Naive thymus-derived CD4-positive, alpha-beta T cell (primary cell): ENCODE data around the gene TTC4. TPM values are rescaled to one million over a fixed set of nuclear protein-coding genes. Genes with fewer than 3 reads are reported as not detected.

ENCODE experiments used
- ATAC-seq: fragments of 150-1000 bp; cut with Tn5 transposase; 2 replicates; pipeline ENCODE4 v1.10.0; 2021; ENCODE audit warnings: mild to moderate bottlenecking, moderate library complexity
- CTCF ChIA-PET: fragments of 350-600 bp; sonication (Branson Sonifier 250); formaldehyde crosslinking; loops from one replicate; lab custom pipeline; 2021; ENCODE audit warnings: antibody characterized with exemption; lab: Charles Lee
- POLR2A ChIA-PET: fragments of 350-600 bp; sonication (Branson Sonifier 250); formaldehyde crosslinking; loops from one replicate; lab custom pipeline; 2021; ENCODE audit warnings: antibody characterized with exemption, inconsistent platforms; lab: Charles Lee
- DNase-seq, 9 donors: peaks; one replicate each; pipeline versions ENCODE4 v3.0.0 to v3.0.0-alpha.2; 2020 to 2022; ENCODE audit warnings: mixed read lengths in 1 of 9
- H3K27ac ChIP-seq: one replicate; pipeline ENCODE4 v1.7.0; 2013; ENCODE audit warnings: mild to moderate bottlenecking, low read depth, low read length, moderate library complexity
- H3K27me3 ChIP-seq, 2 donors: one replicate each; pipeline ENCODE4 v1.7.0; 2013; ENCODE audit warnings: low read length in 2 of 2, mild to moderate bottlenecking in 2 of 2, moderate library complexity in 2 of 2; ENCODE audit not compliant: control insufficient read depth in 2 of 2, insufficient read depth in 2 of 2
- H3K36me3 ChIP-seq, 3 experiments: 1 replicate in 2 of 3; 2 replicates in 1 of 3; pipeline ENCODE4 v1.7.0; 2013; ENCODE audit warnings: low read length in 3 of 3, mild to moderate bottlenecking in 3 of 3, moderate library complexity in 1 of 3; ENCODE audit not compliant: insufficient read depth in 3 of 3, control insufficient read depth in 2 of 3
- H3K4me1 ChIP-seq, 2 donors: one replicate each; pipeline ENCODE4 v1.7.0; 2013; ENCODE audit warnings: low read length in 2 of 2, mild to moderate bottlenecking in 2 of 2, moderate library complexity in 1 of 2; ENCODE audit not compliant: control insufficient read depth in 2 of 2, insufficient read depth in 2 of 2
- H3K4me3 ChIP-seq: 2 replicates; pipeline ENCODE4 v1.7.0; 2013; ENCODE audit warnings: mild to moderate bottlenecking, low read length
- H3K9me3 ChIP-seq, 3 experiments: 1 replicate in 2 of 3; 2 replicates in 1 of 3; pipeline ENCODE4 v1.7.0; 2013; ENCODE audit warnings: low read length in 3 of 3; ENCODE audit not compliant: control insufficient read depth in 2 of 3
- H3K27ac Mint-ChIP-seq, 9 donors: one replicate each; pipeline ENCODE4 v1.8.0; 2020 to 2022; ENCODE audit warnings: mixed read lengths in 9 of 9, mild to moderate bottlenecking in 8 of 9, moderate library complexity in 5 of 9, inconsistent platforms in 2 of 9
- H3K27me3 Mint-ChIP-seq, 5 donors: one replicate each; pipeline ENCODE4 v1.8.0; 2021 to 2022; ENCODE audit warnings: mixed read lengths in 5 of 5, mild to moderate bottlenecking in 1 of 5
- H3K36me3 Mint-ChIP-seq, 5 donors: one replicate each; pipeline ENCODE4 v1.8.0; 2020 to 2022; ENCODE audit warnings: mixed read lengths in 5 of 5, mild to moderate bottlenecking in 3 of 5, inconsistent platforms in 1 of 5
- H3K4me1 Mint-ChIP-seq, 7 donors: one replicate each; pipeline ENCODE4 v1.8.0; 2020 to 2022; ENCODE audit warnings: mixed read lengths in 7 of 7, mild to moderate bottlenecking in 3 of 7, inconsistent platforms in 1 of 7
- H3K4me3 Mint-ChIP-seq, 10 donors: one replicate each; pipeline ENCODE4 v1.8.0; 2020 to 2022; ENCODE audit warnings: mild to moderate bottlenecking in 10 of 10, mixed read lengths in 10 of 10, moderate library complexity in 6 of 10, inconsistent platforms in 2 of 10
- H3K9me3 Mint-ChIP-seq, 11 donors: one replicate each; pipeline ENCODE4 v1.8.0; 2020 to 2022; ENCODE audit warnings: mixed read lengths in 11 of 11, mild to moderate bottlenecking in 4 of 11, inconsistent platforms in 1 of 11, moderate library complexity in 1 of 11
- intact Hi-C, 2 donors: fragments of 100-400 bp; cut with micrococcal nuclease; formaldehyde crosslinking; loops; one replicate each; pipeline ENCODE4 v1.15.1; 2023
- polyA plus RNA-seq, 2 donors: library from polyadenylated mRNA; unstranded; fragments of 300-500 nt; fragmentation: Illumina TruSeq; gene quantifications; one replicate each; pipeline ENCODE4 v1.2.3, GENCODE V29; 2021
- total RNA-seq, 6 experiments: library from RNA in 5 of 6; stranded (reverse) in 5 of 6; gene quantifications; 1 replicate in 5 of 6; 2 replicates in 1 of 6; pipeline ENCODE4 v1.2.3 and lab custom pipeline; 2021 to 2026

Gene TTC4
- total and polyA plus RNA-seq, 7 experiments from 2014 or later = 11.6 to 27.4 (median 21.4) TPM

GRCh38 chr1:54721719-54722118 lies 6.1 kb downstream of the TTC4 start:
- Histone ChIP-seq H3K4me1 (peaks cover 3 to 4% of the 10 kb centered on the region in 2 donors), H3K4me3 (no peak overlapping the region), H3K9me3 (no peaks in the 10 kb centered on the region), H3K27me3 (no peaks in the 10 kb centered on the region), H3K27ac (no peak overlapping the region), H3K36me3 (peaks cover 9 to 68% (median 34%) of the 10 kb centered on the region in 3 experiments)
- ChIA-PET POLR2A (interaction anchor here (0.6 to 0.8 kb wide), 2 partner anchors 178 to 496 kb away, joined by 4 read pairs; no protein-coding TSS in a partner anchor), CTCF (no interaction called here)
- no peak for ATAC-seq
- intact Hi-C loops = no loop called here
- no peaks in the 10 kb centered on the region for H3K27me3 Mint-ChIP-seq
- peak overlapping the region in 1 of 9 donors; percentile 43 for H3K27ac Mint-ChIP-seq
- no peak for DNase-seq
- H3K36me3 Mint-ChIP-seq = peaks cover 13 to 67% (median 35%) of the 10 kb centered on the region in 5 donors
- H3K9me3 Mint-ChIP-seq = peaks cover 0 to 3% (median 0%) of the 10 kb centered on the region in 11 donors
- H3K4me3 Mint-ChIP-seq = no peak overlapping the region
- peaks cover 4 to 24% (median 20%) of the 10 kb centered on the region in 7 donors for H3K4me1 Mint-ChIP-seq

GRCh38 chr1:54723985-54724384 lies 8.3 kb downstream of the TTC4 start:
- POLR2A ChIA-PET = interaction anchor here (1.0 kb wide), 1 partner anchor 9 kb away, joined by 7 read pairs; no protein-coding TSS in a partner anchor

GRCh38 chr1:54724771-54725170 lies 9.1 kb downstream of the TTC4 start:
- H3K4me1 ChIP-seq = no peaks in the 10 kb centered on the region
- no peak overlapping the region for H3K27ac ChIP-seq
- Mint-ChIP-seq H3K4me3 (no peak overlapping the region), H3K36me3 (peaks cover 21 to 66% (median 45%) of the 10 kb centered on the region in 5 donors), H3K4me1 (peaks cover 0 to 4% (median 0%) of the 10 kb centered on the region in 7 donors), H3K27me3 (no peaks in the 10 kb centered on the region), H3K9me3 (peaks cover 0 to 3% (median 0%) of the 10 kb centered on the region in 11 donors), H3K27ac (peak overlapping the region in 1 of 9 donors; percentile 56)
- POLR2A ChIA-PET = interaction anchor here (1.0 kb wide), 1 partner anchor 10 kb away, joined by 7 read pairs; no protein-coding TSS in a partner anchor
- H3K4me3 ChIP-seq = no peak overlapping the region
- H3K27me3 ChIP-seq = no peaks in the 10 kb centered on the region
- no peaks in the 10 kb centered on the region for H3K9me3 ChIP-seq
- CTCF ChIA-PET = no interaction called here
- DNase-seq (no peak), ATAC-seq (no peak)
- intact Hi-C loops = no loop called here
- H3K36me3 ChIP-seq = peaks cover 9 to 79% (median 34%) of the 10 kb centered on the region in 3 experiments

More at GRCh38 chr1:54723985-54724384, 8.3 kb downstream of the TTC4 start:
- DNase-seq (no peak), ATAC-seq (no peak)
- Mint-ChIP-seq H3K27me3 (no peaks in the 10 kb centered on the region), H3K4me3 (no peak overlapping the region), H3K36me3 (peaks cover 21 to 68% (median 42%) of the 10 kb centered on the region in 5 donors), H3K9me3 (peaks cover 0 to 3% (median 0%) of the 10 kb centered on the region in 11 donors), H3K27ac (no peak overlapping the region), H3K4me1 (peaks cover 0 to 10% (median 5%) of the 10 kb centered on the region in 7 donors)
- CTCF ChIA-PET = no interaction called here
- H3K36me3 ChIP-seq = peaks cover 9 to 75% (median 34%) of the 10 kb centered on the region in 3 experiments
- intact Hi-C loops = no loop called here
- H3K27me3 ChIP-seq = no peaks in the 10 kb centered on the region
- H3K9me3 ChIP-seq = no peaks in the 10 kb centered on the region
- no peak overlapping the region for H3K27ac ChIP-seq
- H3K4me1 ChIP-seq = no peaks in the 10 kb centered on the region
- no peak overlapping the region for H3K4me3 ChIP-seq

- Mint-ChIP-seq H3K4me1 (peaks cover 0 to 4% (median 0%) of the 10 kb centered on the region in 7 donors), H3K27ac (peak overlapping the region in 2 of 9 donors; percentile 17 to 60), H3K27me3 (no peaks in the 10 kb centered on the region), H3K9me3 (peaks cover 0 to 3% (median 0%) of the 10 kb centered on the region in 11 donors), H3K4me3 (no peak overlapping the region), H3K36me3 (peaks cover 35 to 66% (median 45%) of the 10 kb centered on the region in 5 donors)
- no peaks in the 10 kb centered on the region for H3K9me3 ChIP-seq
- ChIA-PET POLR2A (no interaction called here), CTCF (no interaction called here)
- no peak overlapping the region for H3K27ac ChIP-seq
- no peak overlapping the region for H3K4me3 ChIP-seq
- intact Hi-C loops = no loop called here
- ATAC-seq = no peak
- DNase-seq = no peak
- no peaks in the 10 kb centered on the region for H3K4me1 ChIP-seq
- peaks cover 3 to 81% (median 29%) of the 10 kb centered on the region in 3 experiments for H3K36me3 ChIP-seq
- H3K27me3 ChIP-seq = no peaks in the 10 kb centered on the region
Observed at GRCh38 chr1:54728027-54728426, 12.4 kb downstream of the TTC4 start.

- H3K9me3 Mint-ChIP-seq = no peaks in the 10 kb centered on the region
- no peaks in the 10 kb centered on the region for H3K27me3 Mint-ChIP-seq
- peaks cover 0 to 8% (median under 1%) of the 10 kb centered on the region in 7 donors for H3K4me1 Mint-ChIP-seq
- DNase-seq (no peak), ATAC-seq (no peak)
- ChIA-PET CTCF (no interaction called here), POLR2A (no interaction called here)
- Histone ChIP-seq H3K4me1 (no peaks in the 10 kb centered on the region), H3K4me3 (no peak overlapping the region), H3K27me3 (no peaks in the 10 kb centered on the region), H3K27ac (no peak overlapping the region), H3K36me3 (peaks cover 3 to 80% (median 5%) of the 10 kb centered on the region in 3 experiments), H3K9me3 (no peaks in the 10 kb centered on the region)
- intact Hi-C loops = no loop called here
- no peak overlapping the region for H3K4me3 Mint-ChIP-seq
- H3K27ac Mint-ChIP-seq = peak overlapping the region in 4 of 9 donors; percentile 3 to 65 (median 52)
- H3K36me3 Mint-ChIP-seq = peaks cover 10 to 49% (median 31%) of the 10 kb centered on the region in 5 donors
Observed at GRCh38 chr1:54736685-54737084, 21.0 kb downstream of the TTC4 start.

- ChIA-PET CTCF (no interaction called here), POLR2A (no interaction called here)
- no peak for DNase-seq
- no peak overlapping the region for H3K27ac ChIP-seq
- H3K4me1 ChIP-seq = no peaks in the 10 kb centered on the region
- H3K4me3 Mint-ChIP-seq = no peak overlapping the region
- no peaks in the 10 kb centered on the region for H3K9me3 ChIP-seq
- intact Hi-C loops = no loop called here
- no peak overlapping the region for H3K4me3 ChIP-seq
- no peaks in the 10 kb centered on the region for H3K9me3 Mint-ChIP-seq
- H3K27me3 Mint-ChIP-seq = no peaks in the 10 kb centered on the region
- H3K27me3 ChIP-seq = no peaks in the 10 kb centered on the region
- peaks cover 0 to 8% (median 0%) of the 10 kb centered on the region in 7 donors for H3K4me1 Mint-ChIP-seq
- peaks cover 3 to 90% (median 5%) of the 10 kb centered on the region in 3 experiments for H3K36me3 ChIP-seq
- peaks cover 10 to 54% (median 30%) of the 10 kb centered on the region in 5 donors for H3K36me3 Mint-ChIP-seq
- no peak overlapping the region for H3K27ac Mint-ChIP-seq
- ATAC-seq = no peak
Observed at GRCh38 chr1:54738244-54738643, 22.6 kb downstream of the TTC4 start.

- DNase-seq (no peak), ATAC-seq (no peak)
- H3K9me3 ChIP-seq = no peaks in the 10 kb centered on the region
- no peak overlapping the region for H3K4me3 ChIP-seq
- H3K36me3 ChIP-seq = peaks cover 3 to 76% (median 5%) of the 10 kb centered on the region in 3 experiments
- H3K9me3 Mint-ChIP-seq = no peaks in the 10 kb centered on the region
- peaks cover 10 to 51% (median 19%) of the 10 kb centered on the region in 5 donors for H3K36me3 Mint-ChIP-seq
- H3K4me1 ChIP-seq = no peaks in the 10 kb centered on the region
- ChIA-PET CTCF (no interaction called here), POLR2A (no interaction called here)
- no peaks in the 10 kb centered on the region for H3K4me1 Mint-ChIP-seq
- H3K27ac Mint-ChIP-seq = peak overlapping the region in 2 of 9 donors; percentile 4 to 77
- H3K27me3 Mint-ChIP-seq = no peaks in the 10 kb centered on the region
- intact Hi-C loops = no loop called here
- no peak overlapping the region for H3K27ac ChIP-seq
- no peak overlapping the region for H3K4me3 Mint-ChIP-seq
- no peaks in the 10 kb centered on the region for H3K27me3 ChIP-seq
Observed at GRCh38 chr1:54741531-54741930, 25.9 kb downstream of the TTC4 start.
